GM12878 (cell line): ENCODE measurements around the gene TP73. TPM values are rescaled to one million over a fixed set of nuclear protein-coding genes. Genes with fewer than 3 reads are reported as not detected.
A peak's percentile ranks its signal among the peaks of the same experiment; 100 is the strongest.

ENCODE experiments used
- ATAC-seq: fragments of 200-7000 bp; cut with Tn5 transposase; 3 replicates; pipeline ENCODE4 v1.9.1; 2020; ENCODE audit warnings: mild to moderate bottlenecking, moderate library complexity
- BruUV-seq: library from RNA; stranded (reverse); fragments of 400-500 nt; replicated peaks from 2 replicates; lab custom pipeline; 2021; lab: Mats Ljungman, UMichigan
- CTCF ChIA-PET: fragments of 300-600 bp; sonication (Branson Sonifier 250); formaldehyde crosslinking; extraction: SDS; loops from one replicate; lab custom pipeline; 2021; ENCODE audit warnings: inconsistent platforms; lab: Yijun Ruan, JAX
- POLR2A ChIA-PET: fragments of 350-600 bp; formaldehyde crosslinking; extraction: SDS; loops from one replicate; lab custom pipeline; 2021; ENCODE audit warnings: inconsistent platforms; lab: Charles Lee
- RAD21 ChIA-PET: fragments of 300-600 bp; sonication (Branson Sonifier 250); formaldehyde crosslinking; loops from one replicate; lab custom pipeline; 2023; ENCODE audit warnings: antibody characterized with exemption; ENCODE audit not compliant: unreplicated experiment; lab: Charles Lee
- SMC1A ChIA-PET: fragments of 300-600 bp; sonication (Branson Sonifier 250); formaldehyde crosslinking; loops from one replicate; lab custom pipeline; 2023; ENCODE audit not compliant: unreplicated experiment, uncharacterized antibody; lab: Charles Lee
- DNase-seq: peaks from one replicate; pipeline ENCODE4 v3.0.0-alpha.2; 2011; ENCODE audit warnings: low read depth, low spot score
- FAIRE-seq: peaks from 3 replicates; lab custom pipeline; 2011; peaks lifted over from hg19 to GRCh38; lab: Jason Lieb, UNC
- H2AFZ ChIP-seq: 2 replicates; pipeline ENCODE4 v1.6.0; 2011; ENCODE audit warnings: low read depth, low read length, control low read depth; ENCODE audit not compliant: control insufficient read depth
- H3K27ac ChIP-seq: 2 replicates; pipeline ENCODE4 v1.5.1; 2011; ENCODE audit warnings: control low read depth; ENCODE audit not compliant: control insufficient read depth, insufficient read depth
- H3K27me3 ChIP-seq, 2 experiments: replicated peaks in 1 of 2; 2 replicates each; pipeline versions ENCODE4 v1.6.0 to v1.6.1; 2011; ENCODE audit warnings: low read length in 1 of 2; ENCODE audit not compliant: control insufficient read depth in 2 of 2, insufficient read depth in 2 of 2
- H3K36me3 ChIP-seq, 2 experiments: 2 replicates each; pipeline ENCODE4 v1.5.1; 2011; ENCODE audit warnings: low read length in 1 of 2; ENCODE audit not compliant: control insufficient read depth in 2 of 2, insufficient read depth in 2 of 2
- H3K4me1 ChIP-seq: 2 replicates; pipeline ENCODE4 v1.6.1; 2011; ENCODE audit warnings: mild to moderate bottlenecking, low read length, moderate library complexity, mixed read lengths; ENCODE audit not compliant: control insufficient read depth, insufficient read depth
- H3K4me2 ChIP-seq: 2 replicates; pipeline ENCODE4 v1.6.0; 2011; ENCODE audit warnings: control low read depth; ENCODE audit not compliant: control insufficient read depth, insufficient read depth
- H3K4me3 ChIP-seq: fragments of 200-600 bp; sonication (generic); 2 replicates; pipeline ENCODE4 v1.5.1; 2016
- H3K79me2 ChIP-seq: 2 replicates; pipeline ENCODE4 v1.6.0; 2011; ENCODE audit warnings: low read length; ENCODE audit not compliant: control insufficient read depth, insufficient read depth
- H3K9ac ChIP-seq: 2 replicates; pipeline ENCODE4 v1.8.0; 2011; ENCODE audit warnings: low read length, control low read depth, mixed read lengths; ENCODE audit not compliant: control insufficient read depth, insufficient read depth
- H3K9me3 ChIP-seq: replicated peaks from 3 replicates; pipeline ENCODE4 v1.5.1; 2011; ENCODE audit warnings: mild to moderate bottlenecking, low read length; ENCODE audit not compliant: control insufficient read depth, insufficient read depth
- H4K20me1 ChIP-seq: 2 replicates; pipeline ENCODE4 v1.6.0; 2011; ENCODE audit not compliant: control insufficient read depth, insufficient read depth
- ASH2L ChIP-seq: fragments of 300-600, 200-600 bp; sonication (generic); IDR thresholded peaks from 2 replicates; pipeline ENCODE4 v1.6.1; 2017; ENCODE audit warnings: low read depth, mild to moderate bottlenecking, borderline replicate concordance
- ZBTB33 ChIP-seq: fragments of 450-650 bp; IDR thresholded peaks from 2 replicates; pipeline ENCODE4 v1.6.1; 2017; ENCODE audit warnings: mild to moderate bottlenecking
- ZNF274 ChIP-seq: IDR thresholded peaks from one replicate; pipeline ENCODE4 v1.8.0; 2011; ENCODE audit not compliant: insufficient read length, insufficient read depth
- WGBS: methylation state at CpG from one replicate; pipeline ENCODE4 v1.1.6; 2016; ENCODE audit warnings: low lambda C conversion rate; ENCODE audit not compliant: insufficient replicate concordance, insufficient coverage; ENCODE audit errors: missing lambda C conversion rate; 5-methylcytosine and 5-hydroxymethylcytosine counted together
- in situ Hi-C: fragments of 300-500 bp; cut with MboI; formaldehyde crosslinking; loops from 9 replicates; pipeline ENCODE4 v1.14.3; 2018; ENCODE audit warnings: mixed read lengths
- intact Hi-C: fragments of 100-400 bp; cut with micrococcal nuclease; formaldehyde crosslinking; loops from one replicate; pipeline ENCODE4 v1.14.2; 2022; ENCODE audit not compliant: unreplicated experiment
- polyA plus RNA-seq, 11 experiments: library from polyadenylated mRNA; depleted of rRNA in 4 of 11; unstranded in 6 of 11; stranded (reverse) in 5 of 11; fragments of >200 nt; fragmentation: Nextera tagmentation in 4 of 11; fragmentation: Illumina TruSeq in 1 of 11; extraction: Ambion mirVana in 4 of 11; extraction: Trizol in 1 of 11; gene quantifications; 1 replicate in 1 of 11; 2 replicates in 10 of 11; pipeline versions ENCODE4 v1.2.1 to v1.2.3, GENCODE V29; 2011 to 2016; ENCODE audit warnings: inconsistent platforms in 2 of 11, missing spikeins in 2 of 11, low read depth in 1 of 11
- total RNA-seq, 4 experiments: library from RNA; depleted of rRNA in 3 of 4; stranded (reverse); fragments of >200 nt in 3 of 4; fragmentation: Illumina TruSeq in 1 of 4; extraction: Trizol in 1 of 4; gene quantifications; 2 replicates each; pipeline versions ENCODE4 v1.2.1 to v1.2.3, GENCODE V29; 2013 to 2021

Gene TP73
- total and polyA plus RNA-seq, 10 of the 15 experiments (the other 5 are each of a cell fraction or from before 2014, with no cell fraction given) = 0.08 to 54.2 (median 14.9) TPM

DNA sequence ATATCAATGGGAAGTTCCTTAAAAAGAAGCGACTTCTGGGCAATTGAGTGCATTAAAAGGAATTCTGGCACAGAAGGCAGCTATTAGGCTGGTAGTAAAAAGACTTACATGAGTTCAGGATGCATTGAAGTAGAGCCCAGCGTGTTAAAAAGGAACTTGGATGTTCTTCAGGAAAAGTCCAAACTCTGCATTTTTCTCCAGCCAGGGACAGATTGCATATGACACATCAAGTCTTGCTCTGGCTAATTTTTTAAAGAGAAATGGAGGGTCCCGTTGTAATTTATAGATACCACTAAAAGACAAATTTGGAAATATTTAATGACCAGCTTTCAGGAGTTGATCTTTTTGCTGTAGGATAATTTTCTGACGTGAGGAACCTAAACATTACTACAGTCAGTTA lies 26.3 kb upstream of the TP73 start:
- Histone ChIP-seq H3K36me3 (peaks cover 3 to 9% of the 10 kb centered on the region in 2 experiments; a peak in 3 of 4 replicates), H3K4me3 (peak overlapping the region; percentile 81), H3K79me2 (no peaks in the 10 kb centered on the region), H3K9me3 (no peaks in the 10 kb centered on the region), H4K20me1 (no peaks in the 10 kb centered on the region), H3K27me3 (no peaks in the 10 kb centered on the region), H3K4me2 (peak overlapping the region; percentile 92), H2AFZ (no peak overlapping the region), H3K4me1 (peaks cover 5% of the 10 kb centered on the region; the same call in 1 of the 2 replicates), H3K9ac (no peak overlapping the region; the same call in 1 of the 2 replicates), H3K27ac (no peak overlapping the region)
- ChIA-PET SMC1A (interaction anchor here (0.9 to 2.1 kb wide), 4 partner anchors 22 to 99 kb away, joined by 3 to 7 read pairs (median 5); no protein-coding TSS in a partner anchor), POLR2A (interaction anchor here (0.6 to 0.7 kb wide), 2 partner anchors 73 to 641 kb away, joined by 3 read pairs; no protein-coding TSS in a partner anchor), CTCF (interaction anchor here (0.6 to 2.0 kb wide), 5 partner anchors 10 to 326 kb away, joined by 3 to 17 read pairs (median 5); partner anchors contain the start of gene WRAP73), RAD21 (interaction anchor here (0.7 to 1.3 kb wide), 3 partner anchors 23 to 48 kb away, joined by 4 read pairs; no protein-coding TSS in a partner anchor)
- no TSS peak for BruUV-seq
- DNase-seq (no peak), FAIRE-seq (no peak), ATAC-seq (no peak)
- 83% methylated on average over 4 of the region's 4 CpGs for WGBS
- TF ChIP-seq ASH2L = no peak
- no peak for TF ChIP-seq ZBTB33
- TF ChIP-seq ZNF274 = no peak
- in situ Hi-C loops = loop anchor here (10.0 kb wide), 1 partner anchor 141 kb away; no protein-coding TSS in a partner anchor
- intact Hi-C loops = no loop called here
